ENCODE data around the gene ZMAT5.
A peak's percentile ranks its signal among the peaks of the same experiment; 100 is the strongest.
"Not testable (repeated sequence)": the region's sequence is repeated elsewhere in the genome, so short reads cannot be mapped to it uniquely, and the experiment has no call there.

ZMAT5 gene

GRCh38 chr22:29756341-29756740 is 10.5 kb downstream of the ZMAT5 start:
- H3K4me3 ChIP-seq: no peak overlapping the region
- TF ChIP-seq Cebpa-rat (IDR thresholded peaks at IDR 0.05): no peak
- H3K27me3 ChIP-seq: no peaks in the 10 kb centered on the region
- H3K36me3 ChIP-seq: peaks cover 21% of the 10 kb centered on the region; the same call in 1 of the 2 replicates
- H3K9ac ChIP-seq: no peak overlapping the region
- no peak overlapping the region for H3K27ac ChIP-seq
- H3K4me2 ChIP-seq: no peak overlapping the region
- peaks cover 13% of the 10 kb centered on the region for H4K20me1 ChIP-seq
- peaks cover 78% of the 10 kb centered on the region for H3K4me1 ChIP-seq
- H3K9me3 ChIP-seq: no peaks in the 10 kb centered on the region

GRCh38 chr22:29755889-29756288 is 10.9 kb downstream of the ZMAT5 start:
- H3K27me3 ChIP-seq: no peaks in the 10 kb centered on the region
- TF ChIP-seq Cebpa-rat (IDR thresholded peaks at IDR 0.05): no peak
- no peaks in the 10 kb centered on the region for H3K9me3 ChIP-seq
- H3K27ac ChIP-seq: no peak overlapping the region
- H3K4me2 ChIP-seq: no peak overlapping the region
- H4K20me1 ChIP-seq: peaks cover 13% of the 10 kb centered on the region
- peaks cover 21% of the 10 kb centered on the region; the same call in 1 of the 2 replicates for H3K36me3 ChIP-seq
- H3K9ac ChIP-seq: no peak overlapping the region
- H3K4me1 ChIP-seq: peaks cover 82% of the 10 kb centered on the region
- H3K4me3 ChIP-seq: no peak overlapping the region

DNA sequence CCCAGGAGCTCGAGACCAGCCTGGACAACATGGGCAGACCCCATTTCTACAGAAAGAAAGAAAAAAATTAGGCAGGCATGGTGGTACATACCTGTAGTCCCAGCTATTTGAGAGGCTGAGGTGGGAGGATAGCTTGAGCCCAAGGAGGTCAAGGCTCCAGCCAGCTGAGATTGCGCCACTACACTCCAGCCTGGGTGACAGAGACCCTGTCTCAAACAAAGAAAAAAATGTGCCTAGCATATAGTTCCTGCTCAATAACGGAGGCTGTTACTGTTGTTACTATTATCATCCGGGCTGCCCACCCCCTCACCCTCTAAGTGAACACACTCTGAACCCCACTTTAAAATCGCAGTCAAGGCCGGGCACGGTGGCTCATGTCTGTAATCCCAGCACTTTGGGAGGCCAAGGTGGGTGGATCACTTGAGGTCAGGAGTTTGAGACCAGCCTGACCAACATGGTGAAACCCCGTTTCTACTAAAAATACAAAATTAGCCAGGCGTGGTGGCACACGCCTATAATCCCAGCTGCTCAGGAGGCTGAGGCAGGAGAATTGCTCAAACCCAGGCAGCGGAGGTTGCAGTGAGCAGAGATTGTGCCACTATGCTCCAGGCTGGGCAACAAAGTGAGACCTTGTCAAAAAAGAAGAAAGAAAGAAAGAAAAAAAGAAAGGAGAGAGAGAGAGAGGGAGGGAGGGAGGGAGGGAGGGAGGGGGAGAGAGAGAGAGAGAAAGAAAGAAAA is 12.0 kb downstream of the ZMAT5 start:
- peaks cover 13% of the 10 kb centered on the region for H4K20me1 ChIP-seq
- not testable (repeated sequence) for H3K4me3 ChIP-seq, H3K27me3 ChIP-seq, H3K9ac ChIP-seq, H3K27ac ChIP-seq, H3K9me3 ChIP-seq
- peaks cover 28% of the 10 kb centered on the region; the same call in 1 of the 2 replicates for H3K36me3 ChIP-seq
- H3K4me1 ChIP-seq: peaks cover 74% of the 10 kb centered on the region
- H3K4me2 ChIP-seq: peak overlapping the region; percentile 42

DNA sequence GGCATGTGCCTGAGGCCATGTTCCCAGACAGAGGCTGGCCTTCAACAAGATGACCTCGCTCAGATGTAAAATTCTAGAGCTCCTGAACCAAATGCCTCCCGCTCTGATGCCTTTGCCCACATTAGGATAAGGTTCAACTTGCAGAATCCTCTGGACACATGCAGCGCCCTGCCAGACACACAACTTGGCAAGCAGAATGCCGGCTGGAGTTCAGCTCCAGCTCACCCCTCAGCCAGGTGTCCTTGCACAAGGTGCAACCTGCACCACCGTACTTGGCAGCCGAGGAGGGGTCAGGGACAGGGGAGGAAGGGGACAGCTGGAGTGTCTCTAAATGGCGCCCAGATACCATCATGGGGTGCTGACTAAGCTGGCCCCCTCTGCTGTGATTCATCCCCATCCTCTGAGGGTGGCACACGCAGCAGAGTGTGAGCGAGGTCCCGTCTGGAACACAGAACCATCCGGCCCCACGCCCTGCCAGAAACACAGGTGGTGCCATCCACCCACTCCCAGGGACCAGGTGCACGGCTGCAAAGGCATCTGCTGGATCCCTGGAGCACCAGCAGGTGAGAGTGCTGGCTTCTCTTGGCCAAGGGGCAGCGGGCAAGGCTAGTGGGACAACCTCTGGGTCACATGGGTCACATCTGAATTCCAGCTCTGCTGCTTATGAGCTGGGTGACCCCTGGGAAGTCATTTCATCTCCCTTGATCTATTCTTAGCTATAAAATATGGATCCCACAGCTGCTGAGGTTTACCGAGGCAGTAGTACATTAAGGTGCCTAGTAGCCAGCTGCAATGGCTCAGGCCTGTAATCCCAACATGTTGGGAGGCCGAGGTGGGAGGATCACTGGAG is 12.8 kb downstream of the ZMAT5 start:
- H3K4me3 ChIP-seq: no peak overlapping the region
- H3K4me1 ChIP-seq: peaks cover 69% of the 10 kb centered on the region
- H3K9me3 ChIP-seq: no peaks in the 10 kb centered on the region
- H3K27ac ChIP-seq: no peak overlapping the region
- peak overlapping the region; percentile 42 for H3K4me2 ChIP-seq
- H4K20me1 ChIP-seq: peaks cover 12% of the 10 kb centered on the region
- no peak overlapping the region for H3K9ac ChIP-seq
- H3K36me3 ChIP-seq: peaks cover 31% of the 10 kb centered on the region; the same call in 1 of the 2 replicates
- no peaks in the 10 kb centered on the region for H3K27me3 ChIP-seq
- TF ChIP-seq Cebpa-rat (IDR thresholded peaks at IDR 0.05): no peak

DNA sequence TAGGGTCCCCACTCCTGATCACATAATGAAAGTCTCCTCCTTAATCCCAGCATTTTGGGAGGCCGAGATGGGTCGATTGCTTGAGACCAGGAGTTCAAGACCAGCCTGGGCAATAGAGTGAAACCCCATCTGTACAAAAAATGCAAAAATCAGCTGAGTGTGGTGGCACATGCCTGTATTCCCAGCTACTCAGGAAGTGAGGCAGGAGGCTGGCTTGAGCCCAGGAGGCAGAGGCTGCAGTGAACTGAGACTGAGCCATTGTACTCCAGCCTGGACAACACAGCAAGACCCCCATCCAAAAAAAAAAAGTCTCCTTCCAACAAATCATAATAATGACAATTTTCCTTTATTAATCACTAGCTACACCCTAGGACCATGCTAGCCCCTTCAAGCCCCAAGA is 15.1 kb downstream of the ZMAT5 start:
- Histone ChIP-seq H3K27me3 (no peaks in the 10 kb centered on the region), H3K27ac (no peak overlapping the region), H3K36me3 (peaks cover 50% of the 10 kb centered on the region), H3K4me3 (no peak overlapping the region), H4K20me1 (peaks cover 8% of the 10 kb centered on the region), H3K4me1 (peaks cover 57% of the 10 kb centered on the region), H3K4me2 (no peak overlapping the region), H3K9ac (no peak overlapping the region), H3K9me3 (no peaks in the 10 kb centered on the region)
- no peak for TF ChIP-seq Cebpa-rat (IDR thresholded peaks at IDR 0.05)

GRCh38 chr22:29750559-29751538 is 16.0 kb downstream of the ZMAT5 start:
- H3K4me3 ChIP-seq: no peak overlapping the region
- no peak for TF ChIP-seq Cebpa-rat (IDR thresholded peaks at IDR 0.05)
- no peaks in the 10 kb centered on the region for H3K27me3 ChIP-seq
- peaks cover 58% of the 10 kb centered on the region for H3K36me3 ChIP-seq
- H3K4me2 ChIP-seq: no peak overlapping the region
- H3K27ac ChIP-seq: no peak overlapping the region
- H3K4me1 ChIP-seq: peaks cover 50% of the 10 kb centered on the region
- peaks cover 8% of the 10 kb centered on the region for H4K20me1 ChIP-seq
- no peaks in the 10 kb centered on the region for H3K9me3 ChIP-seq
- no peak overlapping the region for H3K9ac ChIP-seq

DNA sequence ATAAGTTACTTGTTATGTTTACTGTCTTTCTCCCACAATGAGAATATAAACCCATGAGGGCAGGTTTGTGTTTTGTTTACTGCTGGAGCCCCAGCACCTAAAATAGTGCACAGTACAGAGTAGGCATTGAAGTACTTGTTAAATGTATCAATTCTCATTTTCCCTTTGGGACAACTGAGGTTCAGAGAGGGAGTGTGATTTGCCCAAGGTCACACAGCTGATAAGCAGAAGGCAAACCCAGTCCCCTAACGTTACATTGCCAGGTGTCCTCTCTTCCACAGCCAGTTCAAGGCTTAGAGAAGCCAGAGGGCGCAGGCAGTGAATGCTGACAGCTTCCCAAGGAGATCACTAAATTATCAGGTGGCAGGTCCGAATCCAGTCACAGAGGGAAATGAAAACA is 16.8 kb downstream of the ZMAT5 start:
- H3K4me1 ChIP-seq: peaks cover 43% of the 10 kb centered on the region
- no peak overlapping the region for H3K27ac ChIP-seq
- H3K27me3 ChIP-seq: no peaks in the 10 kb centered on the region
- no peaks in the 10 kb centered on the region for H3K9me3 ChIP-seq
- no peak overlapping the region for H3K9ac ChIP-seq
- H3K4me3 ChIP-seq: no peak overlapping the region
- no peak overlapping the region for H3K4me2 ChIP-seq
- H3K36me3 ChIP-seq: peaks cover 67% of the 10 kb centered on the region
- TF ChIP-seq Cebpa-rat (IDR thresholded peaks at IDR 0.05): no peak
- peaks cover 8% of the 10 kb centered on the region for H4K20me1 ChIP-seq

- Histone ChIP-seq H4K20me1 (peaks cover 8% of the 10 kb centered on the region), H3K36me3 (peaks cover 70% of the 10 kb centered on the region), H3K9me3 (no peaks in the 10 kb centered on the region), H3K4me2 (peak overlapping the region; percentile 0; the same call in 1 of the 2 replicates), H3K27ac (peak overlapping the region; percentile 18; the same call in 1 of the 2 replicates), H3K27me3 (no peaks in the 10 kb centered on the region), H3K4me1 (peaks cover 31% of the 10 kb centered on the region), H3K9ac (no peak overlapping the region), H3K4me3 (no peak overlapping the region)
- TF ChIP-seq Cebpa-rat (IDR thresholded peaks at IDR 0.05): no peak
Observed at GRCh38 chr22:29748248-29748893, 18.4 kb downstream of the ZMAT5 start.

DNA sequence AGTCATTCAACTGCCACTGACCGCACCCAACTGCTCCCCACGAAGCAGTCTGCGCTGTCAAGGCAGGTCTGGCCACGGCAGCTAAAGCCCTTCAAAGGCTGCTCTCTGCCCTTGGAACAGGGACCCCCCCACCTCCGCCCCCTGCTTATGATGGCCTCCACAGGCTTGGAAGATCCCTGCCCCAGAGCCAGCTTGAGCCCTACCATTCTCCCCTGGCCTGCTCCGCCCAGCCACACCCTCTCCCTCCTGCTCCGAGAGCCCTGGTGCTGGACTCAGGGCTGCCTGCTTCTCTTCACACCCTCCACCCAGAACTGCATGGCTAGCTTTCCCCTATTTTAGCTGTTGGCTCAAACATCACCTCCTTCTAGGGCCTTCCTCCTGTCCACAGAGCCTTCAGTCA is 19.0 kb downstream of the ZMAT5 start:
- Histone ChIP-seq H3K27me3 (no peaks in the 10 kb centered on the region), H3K9ac (no peak overlapping the region), H3K4me2 (no peak overlapping the region), H3K36me3 (peaks cover 69% of the 10 kb centered on the region), H3K4me3 (no peak overlapping the region), H3K9me3 (no peaks in the 10 kb centered on the region), H4K20me1 (peaks cover 8% of the 10 kb centered on the region), H3K27ac (no peak overlapping the region), H3K4me1 (peaks cover 36% of the 10 kb centered on the region)
- no peak for TF ChIP-seq Cebpa-rat (IDR thresholded peaks at IDR 0.05)

Measured in BLaER1 (cell line).